ENCODE measurements around the gene CAV1. TPM values are rescaled to one million over a fixed set of nuclear protein-coding genes. Genes with fewer than 3 reads are reported as not detected.

Gene CAV1
- total and polyA plus RNA-seq, 2 of the 13 experiments (the other 11 are each of a cell fraction or from before 2014, with no cell fraction given), result 0.40 TPM; not detected in 1

GRCh38 chr7:116546054-116546453 is 21.2 kb downstream of the CAV1 start:
- no TSS peak for BruUV-seq (replicated peaks)
- TF ChIP-seq TCF7L2 (IDR thresholded peaks at IDR 0.05; ENCODE audit: low read depth, low read length), result no peak
- TF ChIP-seq ZNF629 (CRISPR knock-in tag; conservative IDR thresholded peaks at IDR 0.05), result no peak
- no peak for TF ChIP-seq NFKBIZ (CRISPR knock-in tag; IDR thresholded peaks at IDR 0.05)
- no peak for TF ChIP-seq ZNF773 (CRISPR knock-in tag; IDR thresholded peaks at IDR 0.05; ENCODE audit: borderline replicate concordance)
- no peak for TF ChIP-seq ZNF772 (CRISPR knock-in tag; IDR thresholded peaks at IDR 0.05)
- no peak for TF ChIP-seq ZSCAN20 (CRISPR knock-in tag; IDR thresholded peaks at IDR 0.05; ENCODE audit: borderline replicate concordance)
- TF ChIP-seq HMGA1 (CRISPR knock-in tag; conservative IDR thresholded peaks at IDR 0.05), result no peak
- no peak for TF ChIP-seq SNRNP70 (IDR thresholded peaks at IDR 0.05; ENCODE audit: low read depth, low read length)
- TF ChIP-seq FOXA3 (CRISPR knock-in tag; IDR thresholded peaks at IDR 0.05), result no peak
- TF ChIP-seq E2F2 (CRISPR knock-in tag; IDR thresholded peaks at IDR 0.05; ENCODE audit: borderline replicate concordance), result no peak
- TF ChIP-seq REPIN1 (CRISPR knock-in tag; IDR thresholded peaks at IDR 0.05; ENCODE audit: borderline replicate concordance, low read depth), result no peak
- TF ChIP-seq BHLHE40 (IDR thresholded peaks at IDR 0.05; ENCODE audit: low read length), result no peak
- TF ChIP-seq JDP2 (CRISPR knock-in tag; IDR thresholded peaks at IDR 0.05; ENCODE audit: borderline replicate concordance), result no peak
- no peak for TF ChIP-seq PRDM10 (CRISPR knock-in tag; IDR thresholded peaks at IDR 0.05; ENCODE audit: low read depth)
- no peak for TF ChIP-seq AKNA (CRISPR knock-in tag; IDR thresholded peaks at IDR 0.05; ENCODE audit: borderline replicate concordance)

More at GRCh38 chr7:116546054-116546453, 21.2 kb downstream of the CAV1 start:
- Histone ChIP-seq H3K9me3 (ENCODE audit: low read length) (no peaks in the 10 kb centered on the region), H3K27ac (ENCODE audit: extremely low read length, insufficient read depth, low read length) (no peak overlapping the region), H3K4me1 (ENCODE audit: insufficient read depth, low read length) (no peaks in the 10 kb centered on the region), H3K79me2 (ENCODE audit: insufficient read depth, low read length) (no peaks in the 10 kb centered on the region), H3K4me3 (replicated peaks in 1 of 3; ENCODE audit: insufficient read depth in 1 of 3, low read depth in 2 of 3, low read length in 3 of 3) (no peak overlapping the region), H3K4me2 (ENCODE audit: low read depth, low read length) (no peak overlapping the region), H4K20me1 (ENCODE audit: insufficient read depth, low read length) (no peaks in the 10 kb centered on the region), H3K36me3 (replicated peaks in 1 of 2; ENCODE audit: control insufficient read depth in 1 of 2, insufficient read depth in 2 of 2, low read length in 2 of 2) (no peaks in the 10 kb centered on the region), H3K27me3 (ENCODE audit: control insufficient read depth in 1 of 2, insufficient read depth in 2 of 2, low read length in 2 of 2) (no peaks in the 10 kb centered on the region), H3K9ac (ENCODE audit: insufficient read depth, low read depth, low read length) (no peak overlapping the region), H2AFZ (ENCODE audit: low read length) (no peak overlapping the region)
- ChIA-PET POLR2A (no interaction called here), CTCF (ENCODE audit: low intra/inter-chr PET ratio, low total read pairs) (no interaction called here)
- intact Hi-C loops (cut with micrococcal nuclease; ENCODE audit: unreplicated experiment), result no loop called here
- in situ Hi-C loops (cut with HindIII; ENCODE audit: extremely low pct_ligation_motif_present, low pct_unique_long_range_greater_than_20kb), result no loop called here
- no peak for ATAC-seq
- FAIRE-seq, result no peak
- no peak for DNase-seq (ENCODE audit: low spot score)
- 76% methylated on average over 11 of the region's 11 CpGs for WGBS (ENCODE audit: low lambda C conversion rate)

Data from HepG2 (cell line).